Measurements from ENCODE around the gene SARDH. TPM values are rescaled to one million over a fixed set of nuclear protein-coding genes. Genes with fewer than 3 reads are reported as not detected.
"Not testable (repeated sequence)": the region's sequence is repeated elsewhere in the genome, so short reads cannot be mapped to it uniquely, and the experiment has no call there.

The SARDH gene
- total RNA-seq, 1 donor: 0.18 TPM

DNA sequence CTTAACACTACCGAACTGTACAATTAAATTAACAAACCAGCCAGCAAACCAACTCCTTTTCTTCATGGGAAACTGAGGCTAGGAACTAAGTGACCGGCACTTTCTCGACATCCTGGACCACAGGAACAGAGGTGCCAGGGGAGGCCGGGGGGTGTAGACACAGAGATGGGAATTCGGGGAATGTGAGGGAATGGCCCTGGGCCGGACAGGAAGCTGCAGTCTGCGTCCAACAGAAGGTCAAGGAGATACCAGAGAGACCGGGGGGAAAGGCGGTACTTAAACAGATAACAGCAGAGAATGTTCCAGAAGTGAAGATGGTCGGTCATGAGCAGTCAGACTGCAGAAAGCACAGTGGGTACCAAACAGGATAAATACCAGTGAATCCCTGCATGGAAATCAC, 61.7 kb downstream of the SARDH start:
- no peak for TF ChIP-seq CTCF (IDR thresholded peaks at IDR 0.05; ENCODE audit: insufficient read depth, low read length)
- no peak overlapping the region for H3K4me3 ChIP-seq (ENCODE audit: low read depth, low read length)
- no peak for DNase-seq (ENCODE audit: low read depth)

GRCh38 chr9:133675796-133676195, 62.4 kb downstream of the SARDH start:
- not testable (repeated sequence) for DNase-seq (ENCODE audit: low read depth); H3K4me3 ChIP-seq (ENCODE audit: low read depth, low read length)

GRCh38 chr9:133674091-133674490, 64.1 kb downstream of the SARDH start:
- no peak for DNase-seq (ENCODE audit: low read depth)
- no peak overlapping the region for H3K4me3 ChIP-seq (ENCODE audit: low read depth, low read length)
- TF ChIP-seq CTCF (IDR thresholded peaks at IDR 0.05; ENCODE audit: insufficient read depth, low read length): no peak

- no peak for TF ChIP-seq CTCF (IDR thresholded peaks at IDR 0.05; ENCODE audit: insufficient read depth, low read length)
- DNase-seq (ENCODE audit: low read depth): no peak
- no peak overlapping the region for H3K4me3 ChIP-seq (ENCODE audit: low read depth, low read length)
These were observed 64.9 kb downstream of the SARDH start for GRCh38 chr9:133673258-133673655.

- no peak for DNase-seq (ENCODE audit: low read depth)
- H3K4me3 ChIP-seq (ENCODE audit: low read depth, low read length): no peak overlapping the region
- TF ChIP-seq CTCF (IDR thresholded peaks at IDR 0.05; ENCODE audit: insufficient read depth, low read length): no peak
These were observed 65.5 kb downstream of the SARDH start for GRCh38 chr9:133672503-133673257.

DNA sequence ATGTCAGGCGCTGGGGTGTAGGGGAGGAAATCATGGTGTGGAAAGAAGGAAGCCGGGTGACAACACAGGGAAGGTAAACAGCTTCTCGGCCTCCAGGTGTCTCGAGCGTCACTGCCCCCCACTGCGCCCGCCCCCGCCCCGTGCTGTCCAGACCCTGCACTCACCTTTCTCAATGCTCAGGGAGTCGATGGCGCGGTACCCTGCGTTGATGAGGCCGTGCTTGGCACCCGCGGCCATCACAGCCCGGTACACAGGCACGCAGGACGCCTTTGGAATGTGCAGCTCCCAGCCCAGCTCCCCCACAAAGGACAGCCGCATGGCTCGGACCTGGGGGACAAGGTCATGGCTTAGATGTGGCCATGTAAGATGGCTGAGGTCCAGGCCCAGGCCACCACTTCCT, 66.8 kb downstream of the SARDH start:
- no peak for TF ChIP-seq CTCF (IDR thresholded peaks at IDR 0.05; ENCODE audit: insufficient read depth, low read length)
- no peak for DNase-seq (ENCODE audit: low read depth)
- no peak overlapping the region for H3K4me3 ChIP-seq (ENCODE audit: low read depth, low read length)

DNA sequence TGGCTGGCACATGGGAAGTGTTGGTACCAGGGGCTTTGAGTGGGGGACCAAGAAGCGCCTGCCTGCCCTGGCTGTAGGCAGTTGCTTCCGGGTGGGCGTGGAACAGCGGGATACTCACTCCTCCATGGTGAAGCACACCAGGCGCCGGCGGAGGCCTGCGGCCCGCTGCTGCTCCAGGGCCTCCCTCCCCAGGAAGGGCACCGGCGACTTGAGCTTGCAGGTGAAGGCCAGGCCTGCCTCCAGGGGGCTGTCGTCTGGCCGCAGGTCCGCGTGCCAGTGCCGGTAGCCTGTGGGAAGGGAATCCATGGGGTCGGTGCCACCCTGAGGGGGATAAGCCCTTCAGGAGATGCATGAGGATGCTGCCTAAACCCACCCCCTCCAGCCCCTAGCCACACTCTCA, 67.7 kb downstream of the SARDH start:
- no peak for DNase-seq (ENCODE audit: low read depth)
- no peak overlapping the region for H3K4me3 ChIP-seq (ENCODE audit: low read depth, low read length)
- TF ChIP-seq CTCF (IDR thresholded peaks at IDR 0.05; ENCODE audit: insufficient read depth, low read length): no peak
